Lower lobe of right lung (tissue), 2 donors: ENCODE data around the gene ADARB1. TPM values are rescaled to one million over a fixed set of nuclear protein-coding genes. Genes with fewer than 3 reads are reported as not detected.
A peak's percentile ranks its signal among the peaks of the same experiment; 100 is the strongest.
"Not testable (repeated sequence)": the region's sequence is repeated elsewhere in the genome, so short reads cannot be mapped to it uniquely, and the experiment has no call there.

Source experiments
- ATAC-seq, 2 donors: fragments of 200-7000 bp; cut with Tn5 transposase; one replicate each; pipeline ENCODE4 v1.9.1; 2020 to 2022; ENCODE audit warnings: mild to moderate bottlenecking in 2 of 2, moderate library complexity in 2 of 2
- DNase-seq: peaks from one replicate; pipeline ENCODE4 v3.0.0-alpha.2; 2020
- H3K27ac ChIP-seq: fragments of 200-600 bp; one replicate; pipeline ENCODE4 v1.8.0; 2022
- H3K27me3 ChIP-seq: fragments of 200-600 bp; one replicate; pipeline ENCODE4 v1.8.0; 2022; ENCODE audit warnings: low read depth
- H3K36me3 ChIP-seq: fragments of 200-600 bp; one replicate; pipeline ENCODE4 v1.8.0; 2022; ENCODE audit warnings: mild to moderate bottlenecking
- H3K4me1 ChIP-seq: fragments of 200-600 bp; one replicate; pipeline ENCODE4 v1.8.0; 2022
- H3K4me3 ChIP-seq: fragments of 200-600 bp; one replicate; pipeline ENCODE4 v1.8.0; 2022; ENCODE audit warnings: mild to moderate bottlenecking
- H3K9me3 ChIP-seq: fragments of 200-600 bp; one replicate; pipeline ENCODE4 v1.8.0; 2022
- intact Hi-C: fragments of 100-400 bp; cut with DNase I; formaldehyde crosslinking; loops from one replicate; pipeline ENCODE4 v1.11.0; 2022
- total RNA-seq: library from RNA; stranded (reverse); fragmentation: NEBNext Ultra II Directional; extraction: Animal tissue kit (Norgen Biotek cat#: 25700); gene quantifications from one replicate; pipeline ENCODE4 v1.2.1, GENCODE V29; 2021
- TF ChIP-seq, protein P1 (sequence below): fragments of 200-600 bp; IDR thresholded peaks from one replicate; pipeline ENCODE4 v1.8.0; 2022; ENCODE audit warnings: antibody characterized with exemption, mild to moderate bottlenecking
- donor health status: DM: no; HTN: yes; CAD: no; lungs with severe emphysema.

Gene ADARB1
- total RNA-seq, 1 donor from 2014 or later, result 48.2 TPM

DNA sequence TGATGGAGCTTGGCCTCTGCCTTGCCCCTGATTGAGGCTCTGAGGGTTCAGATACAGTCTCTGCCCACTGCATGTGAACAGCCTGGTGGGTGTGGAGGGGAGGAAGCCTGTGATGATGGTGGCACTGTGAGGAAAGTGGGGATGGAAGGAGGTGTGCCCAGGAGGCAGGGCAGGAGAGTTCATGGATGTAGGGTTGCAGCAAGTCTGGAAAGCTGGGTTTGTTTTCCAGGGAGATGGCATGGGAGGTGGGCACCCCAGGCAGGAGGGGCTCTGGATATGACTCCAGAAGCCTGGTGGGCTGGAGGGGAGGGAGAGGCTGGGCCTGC is 63.2 kb downstream of the ADARB1 start:
- no peak overlapping the region for H3K4me3 ChIP-seq
- peaks cover 18% of the 10 kb centered on the region for H3K4me1 ChIP-seq
- H3K27ac ChIP-seq, result no peak overlapping the region
- H3K27me3 ChIP-seq, result no peaks in the 10 kb centered on the region
- DNase-seq, result no peak
- H3K9me3 ChIP-seq, result no peaks in the 10 kb centered on the region
- TF ChIP-seq, protein P1, sequence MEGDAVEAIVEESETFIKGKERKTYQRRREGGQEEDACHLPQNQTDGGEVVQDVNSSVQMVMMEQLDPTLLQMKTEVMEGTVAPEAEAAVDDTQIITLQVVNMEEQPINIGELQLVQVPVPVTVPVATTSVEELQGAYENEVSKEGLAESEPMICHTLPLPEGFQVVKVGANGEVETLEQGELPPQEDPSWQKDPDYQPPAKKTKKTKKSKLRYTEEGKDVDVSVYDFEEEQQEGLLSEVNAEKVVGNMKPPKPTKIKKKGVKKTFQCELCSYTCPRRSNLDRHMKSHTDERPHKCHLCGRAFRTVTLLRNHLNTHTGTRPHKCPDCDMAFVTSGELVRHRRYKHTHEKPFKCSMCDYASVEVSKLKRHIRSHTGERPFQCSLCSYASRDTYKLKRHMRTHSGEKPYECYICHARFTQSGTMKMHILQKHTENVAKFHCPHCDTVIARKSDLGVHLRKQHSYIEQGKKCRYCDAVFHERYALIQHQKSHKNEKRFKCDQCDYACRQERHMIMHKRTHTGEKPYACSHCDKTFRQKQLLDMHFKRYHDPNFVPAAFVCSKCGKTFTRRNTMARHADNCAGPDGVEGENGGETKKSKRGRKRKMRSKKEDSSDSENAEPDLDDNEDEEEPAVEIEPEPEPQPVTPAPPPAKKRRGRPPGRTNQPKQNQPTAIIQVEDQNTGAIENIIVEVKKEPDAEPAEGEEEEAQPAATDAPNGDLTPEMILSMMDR, result no peak
- peaks cover 7% of the 10 kb centered on the region for H3K36me3 ChIP-seq
- ATAC-seq, result no peak
- intact Hi-C loops, result loop anchor here (10.0 kb wide), 1 partner anchor 193 kb away; the partner anchor contains the start of gene SLX9

DNA sequence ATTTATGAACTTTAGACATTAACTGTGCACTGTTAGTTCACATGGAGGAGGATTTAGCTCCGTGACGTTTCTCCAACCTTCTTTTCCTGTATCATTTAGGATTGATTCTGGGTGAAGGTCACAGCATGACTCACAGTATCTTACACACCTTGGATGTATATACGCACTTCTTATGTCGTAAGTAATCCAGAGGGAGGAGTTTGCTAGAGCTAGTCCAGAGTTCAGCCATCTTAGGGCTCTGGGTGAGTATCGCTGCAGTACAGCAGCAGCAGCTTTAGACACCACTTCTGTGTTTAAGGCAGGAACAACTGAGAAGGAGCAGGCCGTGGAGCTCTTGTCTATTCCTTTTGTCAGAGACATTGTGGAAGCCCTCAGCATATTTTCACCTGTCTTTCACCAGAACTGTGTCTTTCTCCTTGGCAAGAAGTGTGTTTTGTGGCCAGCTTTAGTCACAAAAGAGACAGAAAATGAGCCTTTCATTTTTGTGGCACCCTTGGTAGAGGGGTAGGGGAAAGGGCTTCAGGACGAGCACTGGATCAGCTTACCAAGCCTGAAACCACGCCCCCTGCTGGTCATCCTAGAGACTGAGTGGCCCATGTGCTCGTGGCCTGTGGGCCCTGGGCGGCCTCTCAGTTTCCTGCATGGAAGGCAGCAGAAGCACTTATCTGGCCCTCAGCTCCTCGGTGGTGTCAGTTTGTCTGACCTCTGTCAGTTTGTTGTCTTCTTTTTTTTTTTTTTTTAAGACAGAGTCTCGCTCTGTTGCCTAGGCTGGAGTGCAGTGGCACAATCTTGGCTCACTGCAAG is 64.0 kb downstream of the ADARB1 start:
- intact Hi-C loops, result loop anchor here (10.0 kb wide), 1 partner anchor 194 kb away; the partner anchor contains the start of gene SLX9
- no peak overlapping the region for H3K4me3 ChIP-seq
- peaks cover 7% of the 10 kb centered on the region for H3K36me3 ChIP-seq
- H3K27me3 ChIP-seq, result no peaks in the 10 kb centered on the region
- TF ChIP-seq, protein P1, result peak; percentile 75
- H3K9me3 ChIP-seq, result no peaks in the 10 kb centered on the region
- peak; percentile 83 for DNase-seq
- H3K4me1 ChIP-seq, result peaks cover 11% of the 10 kb centered on the region
- peak; percentile 60 to 70 for ATAC-seq
- H3K27ac ChIP-seq, result no peak overlapping the region

DNA sequence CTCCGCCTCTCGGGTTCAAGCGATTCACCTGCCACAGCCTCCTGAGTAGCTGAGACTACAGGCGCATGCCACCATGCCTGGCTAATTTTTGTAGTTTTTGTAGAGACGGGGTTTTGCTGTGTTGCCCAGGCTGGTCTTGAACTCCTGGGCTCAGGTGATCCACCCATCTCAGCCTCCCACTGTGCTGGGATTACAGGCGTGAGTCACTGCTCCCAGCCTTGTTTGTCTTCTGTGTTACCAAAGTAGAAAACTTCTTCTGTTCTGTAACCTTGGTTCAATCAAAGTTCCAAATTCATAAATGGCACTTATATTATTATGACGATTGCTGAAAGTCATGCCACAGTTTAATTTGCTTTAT is 64.6 kb downstream of the ADARB1 start:
- not testable (repeated sequence) for H3K4me3 ChIP-seq, DNase-seq, H3K27ac ChIP-seq, ATAC-seq, H3K36me3 ChIP-seq, H3K9me3 ChIP-seq, H3K27me3 ChIP-seq
- H3K4me1 ChIP-seq, result peaks cover 11% of the 10 kb centered on the region
- intact Hi-C loops, result loop anchor here (10.0 kb wide), 1 partner anchor 194 kb away; the partner anchor contains the start of gene SLX9

DNA sequence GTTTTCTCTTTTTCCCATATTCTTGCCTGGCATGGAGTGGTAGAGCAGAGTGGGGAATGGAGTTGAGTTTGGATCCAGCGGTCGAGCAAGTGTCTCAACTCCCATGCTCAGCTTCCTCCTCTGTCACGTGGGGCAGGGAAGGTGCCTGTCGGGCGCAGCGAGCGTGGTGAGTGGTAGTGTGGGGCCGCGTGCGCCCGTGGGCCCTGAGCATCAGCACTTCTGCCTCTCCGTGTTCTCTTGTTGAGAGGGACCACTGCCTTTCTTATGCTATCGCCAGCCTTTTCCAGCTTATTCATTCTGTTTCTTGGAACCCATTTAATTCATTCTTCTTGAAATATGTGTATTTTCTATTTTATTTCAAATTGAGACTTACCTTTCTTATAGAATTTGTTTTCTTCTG is 65.1 kb downstream of the ADARB1 start:
- H3K4me3 ChIP-seq, result no peak overlapping the region
- ATAC-seq (no peak), DNase-seq (no peak)
- H3K27me3 ChIP-seq, result no peaks in the 10 kb centered on the region
- no peak overlapping the region for H3K27ac ChIP-seq
- H3K4me1 ChIP-seq, result peaks cover 11% of the 10 kb centered on the region
- H3K36me3 ChIP-seq, result peaks cover 8% of the 10 kb centered on the region
- no peaks in the 10 kb centered on the region for H3K9me3 ChIP-seq
- intact Hi-C loops, result loop anchor here (10.0 kb wide), 1 partner anchor 195 kb away; the partner anchor contains the start of gene SLX9
- TF ChIP-seq, protein P1, result no peak

DNA sequence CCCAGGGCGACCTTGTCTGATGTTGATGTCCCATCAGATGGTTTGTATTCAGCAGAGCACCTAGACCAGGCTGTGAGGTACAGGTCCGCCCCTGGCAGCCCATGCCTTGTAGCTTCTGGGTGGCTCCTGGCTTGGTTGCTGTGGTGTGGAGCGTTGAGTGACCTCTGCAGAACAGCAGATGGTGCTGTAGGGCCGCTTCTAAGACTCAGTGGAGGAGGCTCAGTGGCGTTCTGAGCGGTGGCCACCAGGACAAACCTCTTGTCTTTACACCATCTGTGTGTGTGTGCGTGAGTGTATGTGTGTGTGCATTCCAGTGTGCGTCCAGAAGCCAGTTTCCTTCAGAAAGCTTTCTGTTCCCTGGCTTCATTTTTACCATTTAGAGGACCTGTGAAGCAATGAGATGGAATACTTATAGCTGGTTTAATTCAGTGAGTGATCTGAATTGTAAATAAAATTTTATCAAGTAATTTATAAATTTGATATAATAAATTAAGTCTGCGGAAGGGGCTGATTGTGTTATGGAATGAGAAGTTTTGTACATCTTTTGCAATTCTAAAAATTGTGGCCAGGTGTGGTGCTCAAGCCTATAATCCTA is 66.1 kb downstream of the ADARB1 start:
- Histone ChIP-seq H3K36me3 (peaks cover 15% of the 10 kb centered on the region), H3K27ac (no peak overlapping the region), H3K27me3 (no peaks in the 10 kb centered on the region), H3K4me1 (peaks cover 11% of the 10 kb centered on the region), H3K4me3 (no peak overlapping the region), H3K9me3 (no peaks in the 10 kb centered on the region)
- intact Hi-C loops, result no loop called here
- peak; percentile 77 for DNase-seq
- ATAC-seq, result peak; percentile 87 to 93
- TF ChIP-seq, protein P1, result peak; percentile 63

DNA sequence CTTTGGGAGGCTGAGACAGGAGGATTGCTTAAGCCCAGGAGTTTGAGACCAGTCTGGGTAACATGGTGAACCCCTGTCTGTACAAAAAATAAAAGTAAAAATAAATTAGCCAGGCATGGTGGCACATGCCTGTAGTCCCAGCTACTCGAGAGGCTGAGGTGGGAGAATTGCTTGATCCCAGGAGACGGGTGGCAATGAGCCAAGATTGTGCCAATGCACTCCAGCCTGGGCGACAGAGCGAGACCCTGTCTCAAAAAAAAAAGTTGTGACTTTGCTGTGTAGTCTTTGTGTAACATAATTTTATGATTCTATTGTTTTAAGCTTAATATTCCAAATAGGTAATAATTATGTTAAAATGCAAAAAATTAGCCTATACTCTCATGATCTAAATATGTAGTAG is 66.6 kb downstream of the ADARB1 start:
- Histone ChIP-seq H3K36me3 (peaks cover 19% of the 10 kb centered on the region), H3K4me1 (peaks cover 11% of the 10 kb centered on the region)
- H3K27ac ChIP-seq, H3K4me3 ChIP-seq, ATAC-seq, H3K27me3 ChIP-seq, H3K9me3 ChIP-seq, DNase-seq, intact Hi-C loops: not testable (repeated sequence)
